Kidney (tissue), 14 donors: ENCODE measurements around the gene PGRMC2. TPM values are rescaled to one million over a fixed set of nuclear protein-coding genes. Genes with fewer than 3 reads are reported as not detected.

Source experiments
- DNase-seq, 5 donors: peaks; one replicate each; pipeline ENCODE4 v3.0.0-alpha.2; 2013 to 2020
- FAIRE-seq: peaks from 2 replicates; lab custom pipeline; 2012; peaks lifted over from hg19 to GRCh38; lab: Jason Lieb, UNC
- H3K27ac ChIP-seq, 2 donors: one replicate each; pipeline ENCODE4 v1.7.0; 2013; ENCODE audit warnings: low read depth in 2 of 2, low read length in 2 of 2, inconsistent platforms in 1 of 2
- H3K27me3 ChIP-seq: one replicate; pipeline ENCODE4 v1.7.1; 2013; ENCODE audit warnings: low read length, inconsistent platforms; ENCODE audit not compliant: control insufficient read depth, insufficient read depth
- H3K36me3 ChIP-seq, 3 donors: one replicate each; pipeline versions ENCODE4 v1.7.0 to v1.7.1; 2013; ENCODE audit warnings: low read length in 3 of 3, control low read depth in 1 of 3, inconsistent platforms in 1 of 3; ENCODE audit not compliant: insufficient read depth in 3 of 3, control insufficient read depth in 2 of 3
- H3K4me1 ChIP-seq, 3 donors: one replicate each; pipeline versions ENCODE4 v1.7.0 to v1.7.1; 2013; ENCODE audit warnings: low read length in 3 of 3, inconsistent platforms in 1 of 3, low read depth in 1 of 3; ENCODE audit not compliant: control insufficient read depth in 2 of 3, insufficient read depth in 2 of 3
- H3K4me3 ChIP-seq, 3 donors: one replicate each; pipeline versions ENCODE4 v1.7.0 to v1.8.1; 2013; ENCODE audit warnings: low read length in 3 of 3, control low read depth in 1 of 3, inconsistent platforms in 1 of 3
- H3K9ac ChIP-seq, 3 donors: one replicate each; pipeline versions ENCODE4 v1.7.0 to v1.7.1; 2013; ENCODE audit warnings: low read length in 3 of 3, control low read depth in 1 of 3, inconsistent platforms in 1 of 3
- H3K9me3 ChIP-seq, 3 donors: one replicate each; pipeline versions ENCODE4 v1.7.0 to v1.7.1; 2013; ENCODE audit warnings: low read length in 3 of 3, control low read depth in 1 of 3, inconsistent platforms in 1 of 3; ENCODE audit not compliant: control insufficient read depth in 2 of 3, insufficient read depth in 1 of 3
- CTCF ChIP-seq: IDR thresholded peaks from 3 replicates; pipeline ENCODE4 v1.5.1; 2012; ENCODE audit warnings: mild to moderate bottlenecking, moderate library complexity, borderline replicate concordance; ENCODE audit not compliant: insufficient read depth; ENCODE audit errors: extremely low read depth
- intact Hi-C: fragments of 100-400 bp; cut with DNase I; formaldehyde crosslinking; loops from one replicate; pipeline ENCODE4 v1.11.1; 2022
- polyA plus RNA-seq: library from polyadenylated mRNA; stranded (reverse); fragments of 350-450 nt; fragmentation: Illumina TruSeq; extraction: RNeasy Lipid Tissue Mini Kit (QIAGEN cat#74804); gene quantifications from one replicate; pipeline ENCODE4 v1.2.3, GENCODE V29; 2014; ENCODE audit warnings: low read depth, low replicate concordance; ENCODE audit not compliant: insufficient read depth
- total RNA-seq: library from RNA; stranded (reverse); fragmentation: NEBNext Ultra II Directional; extraction: Animal tissue kit (Norgen Biotek cat#: 25700); gene quantifications from one replicate; pipeline ENCODE4 v1.2.1, GENCODE V29; 2021
- donor health status: control.
- donor health status: control.
- donor health status: control.
- donor health status: control.
- donor health status: control.
- donor health status: DM: yes; HTN: yes; CAD: no.
- donor health status: Normal renal cell carcinoma (clear cell type).

PGRMC2 gene
- total and polyA plus RNA-seq, 2 donors from 2014 or later: 65.7 to 70.0 TPM

DNA sequence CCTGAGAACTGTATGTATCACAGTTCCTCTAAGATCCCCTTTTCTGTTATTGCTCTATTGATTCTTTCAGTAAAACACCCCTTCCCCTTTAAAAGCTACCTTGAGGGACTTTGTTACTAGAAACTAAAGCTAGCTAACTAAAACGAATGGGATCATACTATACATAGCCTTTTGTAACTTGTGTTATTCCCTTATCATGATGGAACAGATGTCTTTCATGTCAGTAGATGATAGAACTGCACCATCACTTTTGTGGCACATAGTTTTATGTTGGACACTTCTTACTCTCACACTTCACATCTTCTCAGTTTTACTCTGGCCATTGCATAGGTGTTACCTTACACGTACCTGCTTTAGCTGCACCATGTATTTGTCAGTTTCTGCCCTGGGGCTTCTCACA is 46.6 kb upstream of the PGRMC2 start:
- no peak for FAIRE-seq
- intact Hi-C loops: no loop called here

GRCh38 chr4:128333309-128334018 is 45.9 kb upstream of the PGRMC2 start:
- H3K27ac ChIP-seq: no peak overlapping the region
- no peak overlapping the region for H3K9ac ChIP-seq
- no peak for FAIRE-seq
- no peak for TF ChIP-seq CTCF
- no peaks in the 10 kb centered on the region for H3K36me3 ChIP-seq
- no peak for DNase-seq
- no peaks in the 10 kb centered on the region for H3K9me3 ChIP-seq
- H3K27me3 ChIP-seq: no peaks in the 10 kb centered on the region
- intact Hi-C loops: no loop called here
- H3K4me3 ChIP-seq: no peak overlapping the region
- no peaks in the 10 kb centered on the region for H3K4me1 ChIP-seq

More for the DNA sequence above, 46.6 kb upstream of the PGRMC2 start:
- Histone ChIP-seq H3K4me1 (no peaks in the 10 kb centered on the region), H3K9me3 (no peaks in the 10 kb centered on the region), H3K4me3 (no peak overlapping the region), H3K9ac (no peak overlapping the region), H3K27me3 (no peaks in the 10 kb centered on the region), H3K36me3 (no peaks in the 10 kb centered on the region), H3K27ac (no peak overlapping the region)
- DNase-seq: no peak
- TF ChIP-seq CTCF: no peak

DNA sequence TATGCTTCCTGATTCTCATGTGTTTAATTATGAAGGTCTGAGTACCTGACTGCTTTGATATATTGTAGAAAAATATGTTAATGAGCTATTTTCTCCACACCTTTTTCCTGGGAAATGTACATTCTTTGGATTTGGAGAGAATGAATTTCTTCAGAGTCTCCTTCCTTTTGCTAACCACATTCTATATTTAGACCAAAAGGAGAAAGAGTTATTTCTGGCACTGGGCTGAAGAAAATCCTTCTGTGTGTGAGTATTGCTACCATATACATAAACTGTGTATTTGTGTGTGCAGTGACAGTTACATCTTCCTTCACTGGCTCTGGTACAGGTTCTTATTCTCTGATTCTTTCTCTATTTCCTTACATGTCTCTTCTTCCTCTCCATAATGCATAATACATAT is 44.5 kb upstream of the PGRMC2 start:
- intact Hi-C loops: no loop called here
- H3K4me3 ChIP-seq: no peak overlapping the region
- H3K4me1 ChIP-seq: no peaks in the 10 kb centered on the region
- FAIRE-seq (no peak), DNase-seq (no peak)
- no peak for TF ChIP-seq CTCF
- no peak overlapping the region for H3K9ac ChIP-seq
- H3K27ac ChIP-seq: no peak overlapping the region
- no peaks in the 10 kb centered on the region for H3K27me3 ChIP-seq
- no peaks in the 10 kb centered on the region for H3K9me3 ChIP-seq
- no peaks in the 10 kb centered on the region for H3K36me3 ChIP-seq

DNA sequence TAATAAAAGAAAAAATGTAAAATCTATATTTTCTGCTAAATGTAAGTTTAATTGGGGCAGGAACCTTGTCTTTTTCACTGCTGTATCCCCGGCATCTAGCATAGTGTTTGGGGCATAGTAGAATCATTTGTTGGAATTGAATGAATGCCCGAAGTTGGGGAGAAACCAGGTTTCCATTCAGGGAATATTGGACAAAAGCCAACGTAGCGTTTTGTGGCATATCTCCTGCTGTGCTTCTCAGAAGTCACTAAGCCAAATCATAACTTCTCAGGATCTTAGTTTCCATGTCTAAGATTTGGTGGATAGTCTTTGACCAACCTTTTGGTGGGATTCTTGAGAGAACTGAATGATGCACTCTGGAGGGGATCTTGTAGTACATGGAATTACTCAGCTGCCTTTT is 42.0 kb upstream of the PGRMC2 start:
- Histone ChIP-seq H3K4me1 (no peaks in the 10 kb centered on the region), H3K27me3 (no peaks in the 10 kb centered on the region), H3K9me3 (no peaks in the 10 kb centered on the region), H3K36me3 (peaks cover 0 to 2% (median 0%) of the 10 kb centered on the region in 3 donors), H3K27ac (no peak overlapping the region), H3K4me3 (no peak overlapping the region), H3K9ac (no peak overlapping the region)
- intact Hi-C loops: no loop called here
- TF ChIP-seq CTCF: no peak
- no peak for FAIRE-seq
- no peak for DNase-seq
